ENCODE measurements around the gene RPL32.

GRCh38 chr3:12785096-12785495, 56.3 kb downstream of the RPL32 start:
- no peak for TF ChIP-seq CTCF (IDR thresholded peaks at IDR 0.05)
- no peak for TF ChIP-seq POLR2A (IDR thresholded peaks at IDR 0.05)
